Lung (tissue), 12 donors: ENCODE measurements around the gene RGS12. TPM values are rescaled to one million over a fixed set of nuclear protein-coding genes. Genes with fewer than 3 reads are reported as not detected.

Experiments
- ATAC-seq: fragments of 200-7000 bp; cut with Tn5 transposase; one replicate; pipeline ENCODE4 v1.9.1; 2020; ENCODE audit warnings: moderate number of reproducible peaks; ENCODE audit not compliant: insufficient read depth, low FRiP score
- DNase-seq, 3 donors: peaks; one replicate each; pipeline ENCODE4 v3.0.0-alpha.2; 2013 to 2017
- H3K27ac ChIP-seq, 2 donors: one replicate each; pipeline ENCODE4 v1.5.1; 2013; ENCODE audit warnings: mild to moderate bottlenecking in 2 of 2, moderate library complexity in 2 of 2, control low read depth in 1 of 2, inconsistent platforms in 1 of 2, low read depth in 1 of 2, low read length in 1 of 2
- H3K27me3 ChIP-seq, 3 donors: one replicate each; pipeline ENCODE4 v1.5.1; 2013; ENCODE audit warnings: low read length in 2 of 3; ENCODE audit not compliant: control insufficient read depth in 3 of 3, insufficient read depth in 3 of 3
- H3K36me3 ChIP-seq, 4 donors: one replicate each; pipeline ENCODE4 v1.5.1; 2013; ENCODE audit warnings: low read length in 4 of 4, mild to moderate bottlenecking in 1 of 4, moderate library complexity in 1 of 4; ENCODE audit not compliant: control insufficient read depth in 4 of 4, insufficient read depth in 4 of 4
- H3K4me1 ChIP-seq, 5 donors: one replicate each; pipeline ENCODE4 v1.5.1; 2013; ENCODE audit warnings: low read length in 5 of 5, mild to moderate bottlenecking in 2 of 5, moderate library complexity in 1 of 5; ENCODE audit not compliant: control insufficient read depth in 5 of 5, insufficient read depth in 5 of 5
- H3K4me3 ChIP-seq: one replicate; pipeline ENCODE4 v1.5.1; 2013; ENCODE audit warnings: mild to moderate bottlenecking, control low read depth, moderate library complexity
- H3K9ac ChIP-seq, 2 donors: one replicate each; pipeline ENCODE4 v1.5.1; 2013; ENCODE audit warnings: low read length in 2 of 2, control low read depth in 1 of 2; ENCODE audit not compliant: insufficient read depth in 1 of 2
- H3K9me3 ChIP-seq, 4 donors: one replicate each; pipeline ENCODE4 v1.5.1; 2013; ENCODE audit warnings: low read length in 3 of 4, mild to moderate bottlenecking in 1 of 4, moderate library complexity in 1 of 4; ENCODE audit not compliant: control insufficient read depth in 4 of 4, insufficient read depth in 3 of 4
- CTCF ChIP-seq: IDR thresholded peaks from 2 replicates; pipeline ENCODE4 v1.5.1; 2012; ENCODE audit warnings: mild to moderate bottlenecking; ENCODE audit errors: control extremely low read depth, extremely low read depth
- WGBS, 2 donors: extraction: QIAGEN DNeasy Blood & Tissue Kit; methylation state at CpG; one replicate each; pipeline ENCODE4 v1.1.7; 2013; 5-methylcytosine and 5-hydroxymethylcytosine counted together
- polyA plus RNA-seq, 2 donors: library from polyadenylated mRNA; stranded (reverse); fragments of 200-250 nt; gene quantifications; one replicate each; pipeline ENCODE4 v1.2.1, GENCODE V29; 2013
- total RNA-seq, 2 donors: library from RNA; depleted of rRNA in 1 of 2; stranded (reverse); fragments of >200 nt in 1 of 2; gene quantifications; one replicate each; pipeline ENCODE4 v1.2.1, GENCODE V29; 2014 to 2021
- donor health status: control.
- donor health status: control.
- donor health status: Bipolar disorder and iron deficiency.
- donor health status: healthy.
- donor health status: DM: yes; HTN: yes; CAD: no.

Gene RGS12
- total and polyA plus RNA-seq, 4 donors, result 15.4 to 76.6 (median 44.9) TPM

DNA sequence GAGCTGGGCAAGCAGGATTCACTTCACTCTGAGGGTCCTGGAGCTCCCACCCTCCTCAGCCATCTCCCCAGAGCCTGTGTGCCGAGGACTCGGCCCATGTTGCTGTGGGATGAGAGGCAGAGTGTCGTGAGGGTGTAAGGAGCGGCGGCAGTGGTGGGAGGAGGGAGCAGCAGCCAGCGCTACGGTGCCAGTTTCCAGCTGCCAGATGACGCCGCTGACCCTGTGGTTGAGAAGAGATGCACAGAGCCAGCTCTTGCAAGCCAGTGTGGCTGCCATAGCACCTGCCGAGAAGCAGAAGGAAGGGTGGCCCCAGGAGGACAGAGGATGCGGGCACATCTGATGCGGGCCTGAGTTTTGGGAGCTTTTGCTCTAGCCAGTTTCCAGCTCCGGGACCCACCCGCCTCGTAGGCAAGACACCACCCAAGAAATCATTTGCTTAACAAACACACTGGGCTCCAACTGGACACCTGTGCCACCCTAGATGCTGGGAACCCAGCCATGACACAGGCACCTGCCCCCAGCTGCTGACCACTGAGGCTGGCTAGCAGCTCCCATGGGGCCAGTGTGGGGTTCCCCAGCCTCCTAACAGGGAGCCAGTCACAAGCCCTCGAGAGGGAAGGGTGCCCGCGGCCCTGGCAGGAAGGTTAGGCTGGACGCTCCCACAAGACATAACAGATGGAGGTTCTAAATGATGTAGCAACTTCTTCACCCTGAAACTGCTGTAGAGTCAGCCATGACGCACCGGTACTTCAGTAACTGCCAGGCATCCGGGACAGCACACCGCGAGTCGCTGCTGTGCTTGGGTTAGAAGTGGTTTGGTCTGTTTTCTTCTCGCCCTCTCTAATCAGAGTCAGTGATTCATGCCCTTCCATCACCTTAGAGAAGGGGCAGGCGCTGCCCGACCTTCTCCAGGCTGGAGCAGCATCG lies 35.0 kb upstream of the RGS12 start:
- 85 to 93% methylated on average over 29 of the region's 29 CpGs for WGBS, 2 donors
- no peaks in the 10 kb centered on the region for H3K9me3 ChIP-seq
- no peak overlapping the region for H3K4me3 ChIP-seq
- H3K4me1 ChIP-seq, result no peaks in the 10 kb centered on the region
- DNase-seq (no peak), ATAC-seq (no peak)
- H3K36me3 ChIP-seq, result peaks cover 0 to 13% (median 0%) of the 10 kb centered on the region in 4 donors
- no peak overlapping the region for H3K9ac ChIP-seq
- TF ChIP-seq CTCF, result no peak
- no peak overlapping the region for H3K27ac ChIP-seq
- H3K27me3 ChIP-seq, result no peaks in the 10 kb centered on the region

- Histone ChIP-seq H3K27ac (no peak overlapping the region), H3K4me3 (no peak overlapping the region), H3K4me1 (no peaks in the 10 kb centered on the region), H3K9me3 (no peaks in the 10 kb centered on the region), H3K36me3 (no peaks in the 10 kb centered on the region), H3K9ac (no peak overlapping the region), H3K27me3 (no peaks in the 10 kb centered on the region)
- WGBS, 2 donors, result 87 to 94% methylated on average over 35 of the region's 35 CpGs
- no peak for ATAC-seq
- TF ChIP-seq CTCF, result no peak
- no peak for DNase-seq
Observed at GRCh38 chr4:3261411-3262207, 31.2 kb upstream of the RGS12 start.

DNA sequence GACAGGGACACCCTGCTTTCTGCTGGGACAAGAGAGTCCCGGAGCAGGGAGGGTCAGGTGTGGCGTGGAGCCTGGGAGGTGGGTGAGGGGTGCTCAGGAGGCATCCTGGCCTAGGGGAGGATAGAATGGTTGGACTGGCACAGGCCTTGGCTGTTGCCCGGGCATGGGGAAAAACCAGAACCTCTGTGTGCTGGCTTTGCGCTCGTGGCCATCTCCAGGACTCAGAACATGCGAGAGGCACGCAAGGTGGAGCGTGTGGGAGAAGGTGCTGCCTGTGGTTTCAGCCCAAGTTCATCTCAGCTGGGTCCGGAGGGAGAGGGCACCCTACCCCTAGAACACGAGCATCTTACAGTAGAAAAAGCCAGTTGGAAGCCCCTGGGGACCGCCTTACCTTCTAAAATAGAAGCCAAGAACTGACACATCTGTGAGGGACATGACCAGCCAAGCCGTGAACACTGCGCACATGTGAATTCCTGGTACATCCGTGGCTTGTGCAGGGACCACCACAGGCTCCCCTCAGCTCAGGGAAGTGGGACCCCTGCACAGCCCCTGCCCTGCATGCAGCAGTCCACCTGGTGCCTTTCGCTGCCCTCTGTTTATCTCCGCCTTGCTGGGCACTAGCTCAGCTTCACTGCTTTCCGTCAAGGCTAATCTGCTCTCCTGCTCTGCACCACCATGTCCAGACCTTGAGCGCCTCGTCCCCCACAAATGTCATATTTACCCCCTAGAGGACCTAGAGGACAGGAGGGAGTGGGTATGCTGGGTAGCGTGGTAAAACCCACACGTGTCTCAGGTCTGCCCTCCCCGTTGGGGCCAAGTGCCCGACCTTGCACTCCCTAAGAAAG lies 30.4 kb upstream of the RGS12 start:
- TF ChIP-seq CTCF, result no peak
- no peak overlapping the region for H3K9ac ChIP-seq
- no peaks in the 10 kb centered on the region for H3K9me3 ChIP-seq
- H3K4me1 ChIP-seq, result no peaks in the 10 kb centered on the region
- ATAC-seq (no peak), DNase-seq (no peak)
- H3K4me3 ChIP-seq, result no peak overlapping the region
- H3K27ac ChIP-seq, result no peak overlapping the region
- 88 to 94% methylated on average over 23 of the region's 23 CpGs for WGBS, 2 donors
- no peaks in the 10 kb centered on the region for H3K27me3 ChIP-seq
- no peaks in the 10 kb centered on the region for H3K36me3 ChIP-seq
